HG03575 (cell line): ENCODE measurements around the gene SAMD10.

Experiments used
- ATAC-seq: cut with Tn5 transposase; IDR thresholded peaks from one replicate; pipeline ENCODE4 v1.9.1; 2021; ENCODE audit not compliant: unreplicated experiment, insufficient number of reproducible peaks, low FRiP score; ENCODE audit errors: extremely low read depth

Gene SAMD10

DNA sequence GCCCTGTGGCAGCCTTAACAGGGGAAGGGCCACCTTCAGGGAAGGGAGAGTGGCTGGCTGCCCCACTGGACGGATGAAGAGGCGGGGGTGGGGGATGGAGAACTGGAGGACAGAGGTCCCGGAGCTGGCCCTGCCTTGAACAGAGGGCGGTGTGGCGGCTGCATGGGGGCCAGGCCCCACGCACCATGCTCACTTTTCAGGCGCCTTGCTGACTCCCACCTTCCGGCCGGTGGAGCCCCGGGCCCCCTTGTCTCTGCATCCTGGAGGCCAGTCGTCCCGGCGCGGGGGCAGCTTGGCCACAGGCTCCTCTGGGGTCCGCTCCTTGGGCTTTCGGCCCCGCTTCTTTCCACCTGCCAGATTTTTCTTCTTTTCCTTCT, 19.8 kb downstream of the SAMD10 start:
- no peak for ATAC-seq

DNA sequence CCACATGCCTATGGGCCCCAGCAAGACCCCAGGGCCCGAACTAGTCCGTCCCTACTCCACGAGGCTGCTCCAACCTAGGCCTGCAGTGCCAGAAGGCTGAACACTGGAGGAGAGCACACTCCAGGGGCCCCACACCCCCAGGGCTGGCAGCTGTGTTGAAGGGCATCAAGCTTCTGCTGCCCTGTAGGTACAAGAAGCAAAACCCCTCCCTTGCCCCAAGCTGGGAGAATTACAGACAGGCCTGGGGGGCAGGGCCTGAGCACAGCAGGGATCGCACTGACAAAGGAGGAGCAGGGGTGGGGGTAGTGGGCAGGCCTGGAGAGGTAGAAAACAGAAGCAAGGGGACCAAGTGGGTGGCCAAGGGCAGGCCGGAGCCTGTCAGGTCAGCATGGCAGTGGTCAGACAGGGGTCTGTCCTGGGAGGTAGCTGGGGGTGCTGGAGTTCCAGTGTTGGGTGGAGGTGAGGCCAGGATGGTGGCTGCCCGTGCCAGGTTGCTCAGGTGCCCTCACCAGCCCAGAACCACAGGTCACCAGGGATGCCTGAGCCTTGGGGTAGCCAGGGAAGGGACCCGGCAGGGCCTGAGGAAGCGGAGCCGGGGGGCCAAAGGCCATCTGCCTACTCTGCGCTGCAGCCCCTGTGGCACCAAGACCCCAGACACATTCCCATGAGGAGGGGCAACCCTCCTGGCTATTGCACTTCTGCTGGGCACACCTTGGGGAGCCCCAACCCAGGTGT, 20.3 kb downstream of the SAMD10 start:
- no peak for ATAC-seq

DNA sequence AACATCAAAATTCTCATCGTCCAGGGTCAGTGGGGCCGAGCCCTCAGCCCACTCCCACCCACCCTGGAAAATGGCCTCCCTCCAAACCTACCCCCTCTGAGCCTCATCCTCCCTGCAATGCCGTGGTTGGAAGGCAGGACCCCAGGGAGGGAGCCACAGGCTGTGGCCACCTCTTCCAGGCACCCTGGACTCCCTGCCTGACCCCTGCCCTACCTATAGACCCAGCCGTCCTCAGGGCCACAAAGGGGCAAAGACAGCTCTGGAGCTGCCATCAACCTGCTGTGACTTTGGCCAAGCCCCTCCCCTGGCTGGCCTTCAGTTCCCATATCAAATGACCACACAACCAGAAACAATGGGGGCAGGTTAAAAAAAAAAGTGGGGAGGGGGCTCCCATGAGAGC, 21.0 kb downstream of the SAMD10 start:
- no peak for ATAC-seq

DNA sequence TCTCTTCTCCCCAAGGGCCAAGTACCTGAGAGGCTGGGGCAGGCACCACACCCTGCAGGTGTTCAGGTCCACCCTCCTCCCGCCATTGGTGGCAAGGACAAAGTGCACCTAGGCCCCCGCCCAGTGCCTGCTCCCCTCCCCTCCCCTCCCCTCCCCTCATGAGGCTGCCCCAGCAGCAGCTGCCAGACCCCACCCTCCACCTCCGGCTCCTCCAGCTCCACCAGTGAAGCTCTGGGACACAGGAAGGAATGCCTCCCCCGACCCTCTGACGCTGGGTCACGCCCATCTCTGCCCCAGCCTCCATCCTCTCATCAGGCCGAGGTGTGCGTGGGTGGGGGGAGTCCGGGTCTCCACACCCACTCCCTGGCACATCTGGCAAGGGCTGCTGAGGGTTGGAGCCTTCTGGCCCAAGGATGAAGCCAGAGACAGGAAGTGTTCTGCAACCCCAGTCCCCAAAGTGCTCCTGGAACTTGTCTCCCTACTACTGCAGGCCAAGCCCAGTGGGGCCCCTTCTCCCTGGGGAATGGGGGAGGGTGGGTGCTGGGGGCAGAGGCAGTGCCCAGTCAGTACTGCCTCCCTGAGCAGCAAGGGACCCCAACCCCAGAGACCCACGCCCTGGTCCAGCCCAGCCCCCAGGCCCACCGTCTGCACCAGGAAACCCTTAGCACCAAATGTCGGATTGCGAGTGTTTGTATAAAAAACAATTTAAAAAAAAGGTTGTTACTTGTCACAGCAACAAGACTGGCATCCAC, 21.6 kb downstream of the SAMD10 start:
- ATAC-seq: no peak

DNA sequence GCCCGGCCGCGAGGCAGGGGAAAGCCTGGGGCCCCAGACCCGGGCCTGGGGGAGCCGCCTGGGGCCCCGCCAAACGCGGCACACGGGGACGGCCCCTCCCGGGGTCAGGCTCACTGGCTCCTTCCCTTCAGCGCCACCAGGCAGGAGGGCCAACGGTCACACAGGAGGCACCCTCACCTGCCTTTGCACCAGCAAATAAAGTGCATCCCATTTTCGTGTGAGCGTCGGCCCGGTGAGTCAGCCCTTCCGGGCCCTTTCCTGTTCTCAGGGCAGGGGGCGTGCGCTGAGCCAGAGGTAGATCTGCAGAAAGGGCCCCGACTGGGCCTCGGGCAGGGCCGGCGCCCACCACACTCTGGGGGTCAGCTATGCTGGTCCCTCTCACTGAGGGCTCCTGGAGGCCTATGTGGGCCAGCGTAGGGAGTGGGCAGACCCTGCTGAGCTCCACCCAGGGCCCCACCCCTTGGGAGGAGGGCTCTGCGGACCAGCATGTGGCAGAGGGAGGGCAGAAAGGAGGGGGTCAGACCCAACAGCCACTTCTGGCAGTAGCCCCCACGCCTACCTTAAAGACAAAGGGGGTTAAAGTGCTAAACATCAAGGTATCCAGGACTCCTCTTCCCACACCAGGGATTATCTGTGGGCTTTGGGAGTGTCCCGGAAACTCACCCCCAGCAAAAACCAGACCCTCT, 22.3 kb downstream of the SAMD10 start:
- peak; percentile 6 for ATAC-seq

DNA sequence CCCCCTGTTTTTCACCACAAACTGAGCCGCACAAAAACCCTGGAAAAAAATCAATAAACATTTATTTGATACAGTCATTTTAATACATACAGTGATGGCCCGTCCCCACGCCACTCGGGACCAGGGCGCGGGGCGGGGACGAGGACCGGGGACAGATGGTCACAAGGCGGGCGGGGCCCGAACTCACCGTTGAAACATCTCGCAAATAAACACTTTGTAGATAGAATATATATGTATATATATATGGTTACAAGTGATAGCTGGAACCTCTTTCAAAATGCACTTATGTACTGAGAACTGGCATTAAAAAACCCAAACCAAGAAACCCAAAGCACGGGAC, 22.8 kb downstream of the SAMD10 start:
- ATAC-seq: peak; percentile 18

DNA sequence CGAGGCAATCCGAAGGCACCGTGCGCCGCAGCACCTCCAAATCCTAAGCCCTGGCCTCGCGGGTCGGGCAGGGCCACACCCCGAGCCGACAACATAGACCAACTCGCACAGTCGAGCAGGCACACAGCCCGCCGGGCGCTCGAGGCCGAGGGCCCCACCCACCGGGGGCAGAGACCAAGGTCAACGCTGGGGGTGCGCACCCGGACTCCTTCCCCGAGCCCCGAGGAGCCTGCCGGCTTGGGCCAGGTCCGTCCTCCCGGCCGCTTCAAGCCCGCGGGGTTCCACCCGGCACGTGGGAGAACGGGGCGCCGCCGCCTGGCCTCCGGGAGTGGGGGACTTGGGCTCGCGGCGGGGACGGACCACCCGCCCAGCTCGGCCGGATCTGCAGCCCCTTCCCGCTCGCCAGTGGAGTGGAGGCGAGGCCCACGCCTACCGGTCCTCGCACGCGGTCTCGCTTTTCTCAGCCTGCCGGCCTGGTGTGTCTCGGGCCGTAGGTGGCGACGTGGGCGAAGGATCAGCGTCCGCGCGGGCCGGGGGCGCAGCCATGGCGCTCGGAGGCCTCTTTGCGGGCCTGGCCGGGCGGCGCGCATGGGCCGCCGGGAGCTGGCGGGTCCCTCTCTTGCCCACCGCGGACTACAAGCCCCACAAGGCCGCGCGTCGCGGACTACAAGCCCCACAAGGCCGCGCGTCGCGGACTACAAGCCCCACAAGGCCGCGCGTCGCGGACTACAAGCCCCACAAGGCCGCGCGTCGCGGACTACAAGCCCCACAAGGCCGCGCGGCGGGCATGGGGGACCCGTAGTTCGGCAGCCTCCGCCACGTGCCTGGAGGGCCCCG, 23.4 kb downstream of the SAMD10 start, which contains the start of gene UCKL1:
Gene UCKL1, minus strand, starts transcription at position 590 of the 837 bp plus-strand sequence. Its CDS starts 44 bp downstream, at position 546.
- ATAC-seq: peak; percentile 37

DNA sequence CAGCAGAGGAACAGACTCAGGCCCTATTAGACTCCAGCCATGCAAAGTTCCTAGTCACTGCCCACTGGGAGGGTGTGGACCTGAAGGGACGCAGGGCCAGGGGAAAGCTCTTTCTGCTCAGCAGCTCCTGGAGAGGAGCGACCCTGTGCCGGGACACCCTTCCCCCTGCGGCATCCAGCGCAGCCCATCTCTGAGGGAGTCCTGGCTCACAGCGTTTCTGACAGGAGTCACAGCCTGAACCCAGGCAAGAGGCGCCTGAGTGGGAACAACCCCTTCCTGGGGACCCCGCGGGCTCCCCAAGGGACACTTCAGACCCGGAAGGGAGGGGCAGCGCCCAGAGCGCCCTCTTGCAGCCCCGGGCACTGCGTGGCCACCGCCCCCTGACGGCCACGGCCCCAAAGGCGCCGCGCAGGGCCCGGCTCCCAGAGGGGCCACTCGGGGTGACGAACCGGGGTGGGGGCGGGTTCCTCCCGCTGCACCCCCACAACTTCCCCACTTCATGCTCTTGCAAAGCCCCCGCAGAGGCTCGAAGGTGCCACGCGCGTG, 24.1 kb downstream of the SAMD10 start:
- ATAC-seq: no peak

DNA sequence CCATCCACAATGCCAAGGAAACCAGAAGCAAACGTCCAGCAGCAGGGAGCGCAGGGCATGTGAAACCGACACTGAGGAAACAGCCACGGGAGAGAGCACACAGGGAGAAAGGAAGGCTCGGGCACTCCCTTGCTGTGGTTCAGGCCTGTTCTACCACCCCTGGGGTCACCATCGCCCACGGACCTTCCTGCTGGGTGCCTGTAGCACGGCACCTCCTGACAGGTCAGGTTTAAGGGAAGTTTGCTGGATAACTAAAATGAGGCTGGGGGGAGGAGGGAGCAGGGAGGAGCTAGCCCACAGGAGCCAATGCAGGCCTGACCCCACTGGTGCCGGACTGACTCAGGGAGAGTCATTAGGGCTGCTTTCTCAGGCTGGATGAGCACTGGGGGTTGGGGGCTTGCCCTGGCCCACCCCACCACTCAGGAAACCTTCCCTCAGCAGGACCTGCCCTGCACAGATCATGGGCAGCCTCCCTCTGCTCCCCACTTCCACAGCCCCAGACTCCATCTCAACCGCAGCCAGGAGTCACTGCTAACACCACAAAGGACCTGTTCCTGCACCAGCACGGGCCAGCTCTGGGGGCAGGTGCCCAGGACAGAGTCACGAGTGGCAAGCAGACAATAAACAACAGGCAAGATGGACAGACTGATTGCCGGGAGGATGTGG, 25.5 kb downstream of the SAMD10 start:
- no peak for ATAC-seq

DNA sequence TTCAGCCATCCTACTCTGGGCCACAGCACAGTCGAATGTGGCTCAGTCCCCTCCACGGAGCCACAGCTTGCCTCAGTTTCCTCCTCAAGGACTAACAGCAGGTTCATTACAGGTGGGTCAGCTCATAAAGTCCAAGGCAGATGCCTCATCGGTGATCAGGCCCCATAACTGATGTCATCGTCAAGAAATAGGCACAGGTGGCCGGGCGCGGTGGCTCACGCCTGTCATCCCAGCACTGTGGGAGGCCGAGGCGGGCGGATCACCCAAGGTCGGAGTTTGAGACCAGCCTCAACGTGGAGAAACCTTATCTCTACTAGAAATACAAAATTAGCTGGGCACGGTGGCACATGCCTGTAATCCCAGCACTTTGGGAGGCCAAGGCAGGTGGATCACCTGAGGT, 26.7 kb downstream of the SAMD10 start:
- no peak for ATAC-seq

DNA sequence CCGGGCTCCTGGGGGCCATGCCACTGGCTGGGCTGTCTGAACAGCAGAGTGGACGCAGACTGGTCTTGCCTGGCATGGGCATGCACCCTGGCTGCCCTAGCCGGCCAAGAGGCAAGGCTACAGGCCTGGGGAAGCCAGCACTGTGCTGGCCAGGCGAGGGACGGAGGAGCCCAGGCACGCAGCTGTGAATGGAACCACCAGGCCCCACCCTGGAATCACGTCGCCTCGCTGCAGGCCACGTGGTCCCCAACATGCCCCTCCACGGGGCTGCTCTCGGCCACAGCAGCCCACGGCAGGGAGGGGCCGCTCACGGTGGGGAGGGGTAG, 27.3 kb downstream of the SAMD10 start:
- ATAC-seq: no peak

DNA sequence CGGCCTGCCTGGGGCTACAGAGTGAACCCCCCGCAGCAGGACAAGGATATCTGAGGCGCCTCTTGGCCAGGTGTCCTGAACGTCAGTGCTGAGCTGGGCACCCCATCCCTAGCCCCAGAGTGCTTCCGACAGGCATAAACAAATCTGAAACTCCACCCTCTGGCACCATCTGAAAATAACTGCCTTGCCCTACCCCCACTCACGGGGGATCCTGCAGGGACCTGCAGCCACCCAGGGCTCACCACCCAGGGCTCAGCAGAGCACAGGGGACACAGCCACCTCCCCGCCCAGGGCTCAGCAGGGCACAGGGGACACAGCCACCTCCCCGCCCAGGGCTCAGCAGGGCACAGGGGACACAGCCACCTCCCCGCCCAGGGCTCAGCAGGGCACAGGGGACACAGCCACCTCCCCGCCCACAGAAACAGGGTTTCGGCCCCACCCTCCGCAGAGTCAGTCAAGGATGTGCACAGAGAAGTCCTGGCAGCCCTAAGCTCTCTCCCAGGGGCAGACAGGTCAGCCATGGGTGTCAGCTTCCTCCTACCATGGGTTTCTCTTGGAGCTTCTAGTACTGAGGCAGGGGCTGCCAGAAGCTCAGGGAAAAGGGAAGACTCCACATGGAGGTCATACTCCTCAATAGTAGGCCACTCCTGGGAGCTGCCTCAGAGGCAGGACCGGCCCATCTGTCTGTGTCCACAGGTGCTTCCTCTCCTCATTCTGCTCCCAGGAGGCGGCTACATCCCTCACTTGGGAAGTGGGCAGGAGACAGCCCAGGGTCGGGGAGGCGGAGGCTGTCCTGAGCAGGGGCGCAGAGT, 27.8 kb downstream of the SAMD10 start:
- ATAC-seq: no peak

DNA sequence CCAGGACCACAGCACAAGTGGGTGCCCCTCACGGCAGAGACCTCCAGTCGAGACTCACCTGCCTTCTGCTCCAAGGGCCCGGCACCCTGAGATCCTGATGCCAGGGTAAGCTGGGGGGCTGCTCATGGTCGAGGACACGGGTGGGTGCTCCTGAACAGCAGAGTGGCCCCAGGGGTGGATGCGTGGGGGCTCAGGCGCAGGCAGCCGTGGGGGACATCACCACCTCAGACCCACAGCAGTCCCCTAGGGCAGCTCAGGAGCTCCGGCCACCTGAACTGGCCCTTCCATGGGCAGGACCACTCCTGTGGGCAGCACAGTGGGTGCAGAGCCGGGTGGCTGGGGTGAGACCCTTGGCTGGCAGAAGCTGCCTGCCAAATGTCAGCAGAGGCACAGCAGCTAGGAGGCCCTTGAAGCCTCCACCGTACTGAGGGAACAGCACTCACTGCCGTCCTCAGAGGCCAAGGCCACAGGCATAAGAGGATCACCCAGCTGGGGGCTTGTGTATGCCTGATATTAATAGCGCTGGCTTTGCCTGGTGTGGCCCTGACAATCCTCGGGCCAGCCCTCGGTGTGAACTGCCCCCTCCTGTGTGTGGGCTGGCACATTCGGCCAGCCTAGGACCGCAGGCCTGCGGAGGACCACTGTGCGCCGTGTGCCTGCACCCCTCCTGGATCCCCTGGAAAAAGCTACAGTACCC, 28.6 kb downstream of the SAMD10 start:
- no peak for ATAC-seq

DNA sequence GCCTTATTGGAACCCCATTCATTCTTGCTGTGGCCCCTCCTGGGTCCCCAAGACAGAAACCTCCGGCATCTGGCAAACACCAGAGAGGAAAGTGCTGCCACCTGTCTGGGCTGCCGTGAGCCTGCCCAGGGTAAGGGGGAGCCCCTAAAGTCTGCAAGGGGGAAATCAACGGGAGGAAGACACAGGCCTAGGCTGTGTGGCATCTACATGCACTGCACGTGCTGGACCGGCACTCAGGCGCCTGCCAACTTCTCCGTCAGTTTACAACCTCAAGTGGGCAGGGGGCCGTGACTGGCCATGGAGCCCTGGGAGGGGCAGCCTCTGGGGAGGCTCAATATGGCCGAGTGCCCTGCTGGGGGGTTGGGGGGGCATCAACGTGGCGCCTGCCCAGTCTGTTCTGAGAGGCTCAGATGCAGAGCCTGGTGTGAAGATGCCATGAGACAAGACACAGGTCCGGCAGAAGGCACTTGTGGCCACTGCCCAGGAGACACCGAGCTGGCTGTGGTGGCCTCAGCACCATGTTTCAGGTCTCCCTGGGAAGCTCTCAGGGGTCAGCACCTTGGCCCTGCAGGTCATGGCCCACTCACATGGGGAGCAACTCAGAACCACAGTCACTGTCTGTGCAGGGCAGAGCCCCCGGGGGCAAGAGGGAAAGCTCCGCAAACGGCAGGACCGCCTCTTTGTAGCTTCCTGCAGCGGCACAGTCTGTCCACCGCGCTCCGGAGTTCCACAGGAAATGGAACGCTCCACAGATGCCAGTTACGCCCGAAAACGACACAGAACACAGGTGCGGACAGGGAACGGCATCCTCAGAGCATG, 31.6 kb downstream of the SAMD10 start:
- ATAC-seq: no peak

DNA sequence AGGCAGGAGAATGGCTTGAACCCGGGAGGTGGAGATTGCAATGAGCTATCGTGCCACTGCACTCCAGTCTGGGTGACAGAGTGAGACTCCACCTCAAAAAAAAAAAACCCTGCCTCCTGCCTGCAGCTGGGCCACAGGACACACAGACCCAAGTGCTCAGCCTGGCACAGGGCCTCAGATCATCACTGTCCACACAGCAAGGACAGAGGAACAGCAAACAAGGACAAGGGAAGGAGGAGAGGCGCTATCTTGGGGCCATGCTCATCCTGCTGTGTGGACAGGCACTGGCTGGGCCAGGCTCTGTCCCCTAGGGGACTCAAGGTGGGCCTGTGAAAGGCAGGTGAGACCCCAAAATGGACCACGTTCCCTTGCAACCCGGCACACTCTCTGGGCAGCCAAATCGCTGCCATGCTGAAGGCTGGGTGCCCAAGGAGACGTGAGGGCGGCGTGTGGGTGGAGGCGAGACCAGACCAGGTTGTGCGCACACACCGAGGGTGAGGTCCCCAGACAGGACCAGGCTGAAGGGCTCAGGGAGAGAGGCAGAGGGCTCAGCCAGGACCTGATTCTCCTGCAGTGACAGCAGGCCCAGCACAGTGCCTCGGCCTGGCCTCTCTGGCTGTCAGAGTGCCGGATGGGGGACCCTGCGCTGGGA, 32.3 kb downstream of the SAMD10 start:
- ATAC-seq: no peak
